ENCODE results near the gene ZCCHC24. TPM values are rescaled to one million over a fixed set of nuclear protein-coding genes. Genes with fewer than 3 reads are reported as not detected.

Gene ZCCHC24
- total and polyA plus RNA-seq, 7 donors = 11.2 to 112 (median 43.0) TPM

- peak in 1 of 2 donors; percentile 51 for DNase-seq
- Histone ChIP-seq H3K36me3 (ENCODE audit: insufficient read depth in 1 of 2, low read depth in 1 of 2) (peaks cover 5 to 76% of the 10 kb centered on the region in 2 donors), H3K9me3 (no peaks in the 10 kb centered on the region), H3K27ac (no peak overlapping the region), H3K27me3 (ENCODE audit: insufficient read depth in 3 of 3, low read length in 2 of 3) (no peaks in the 10 kb centered on the region), H3K4me3 (no peak overlapping the region), H3K4me1 (peaks cover 16% of the 10 kb centered on the region)
- TF ChIP-seq CTCF (IDR thresholded peaks at IDR 0.05) = no peak
- intact Hi-C loops (cut with DNase I) = no loop called here
- WGBS, 3 donors = 80 to 87% (median 80%) methylated on average over 8 of the region's 8 CpGs
- peak in 3 of 4 donors; percentile 17 to 40 (median 21) for ATAC-seq
Observed at GRCh38 chr10:79353000-79353406, 92.4 kb downstream of the ZCCHC24 start.

GRCh38 chr10:79352035-79352877, 93.2 kb downstream of the ZCCHC24 start:
- Histone ChIP-seq H3K4me1 (peaks cover 15% of the 10 kb centered on the region), H3K9me3 (no peaks in the 10 kb centered on the region), H3K27me3 (ENCODE audit: insufficient read depth in 3 of 3, low read length in 2 of 3) (no peaks in the 10 kb centered on the region), H3K36me3 (ENCODE audit: insufficient read depth in 1 of 2, low read depth in 1 of 2) (peaks cover 5 to 76% of the 10 kb centered on the region in 2 donors), H3K27ac (no peak overlapping the region), H3K4me3 (no peak overlapping the region)
- ATAC-seq (no peak), DNase-seq (no peak)
- TF ChIP-seq CTCF (IDR thresholded peaks at IDR 0.05) = no peak
- intact Hi-C loops (cut with DNase I) = no loop called here
- WGBS, 3 donors = 91 to 93% (median 91%) methylated on average over 11 of the region's 11 CpGs

GRCh38 chr10:79351332-79351731, 94.1 kb downstream of the ZCCHC24 start:
- DNase-seq (no peak), ATAC-seq (no peak)
- Histone ChIP-seq H3K27ac (no peak overlapping the region), H3K36me3 (ENCODE audit: insufficient read depth in 1 of 2, low read depth in 1 of 2) (peaks cover 5 to 74% of the 10 kb centered on the region in 2 donors), H3K27me3 (ENCODE audit: insufficient read depth in 3 of 3, low read length in 2 of 3) (no peaks in the 10 kb centered on the region), H3K9me3 (no peaks in the 10 kb centered on the region), H3K4me3 (no peak overlapping the region), H3K4me1 (peaks cover 18% of the 10 kb centered on the region)
- intact Hi-C loops (cut with DNase I) = no loop called here
- 91 to 95% (median 95%) methylated on average over 13 of the region's 13 CpGs for WGBS, 3 donors
- TF ChIP-seq CTCF (IDR thresholded peaks at IDR 0.05) = no peak

- DNase-seq (no peak), ATAC-seq (no peak)
- WGBS, 3 donors = 91 to 93% (median 91%) methylated on average over 21 of the region's 21 CpGs
- intact Hi-C loops (cut with DNase I) = no loop called here
- H3K4me3 ChIP-seq = no peak overlapping the region
- H3K27ac ChIP-seq = no peak overlapping the region
- no peaks in the 10 kb centered on the region for H3K27me3 ChIP-seq (ENCODE audit: insufficient read depth in 3 of 3, low read length in 2 of 3)
- peaks cover 3 to 67% of the 10 kb centered on the region in 2 donors for H3K36me3 ChIP-seq (ENCODE audit: insufficient read depth in 1 of 2, low read depth in 1 of 2)
- H3K9me3 ChIP-seq = no peaks in the 10 kb centered on the region
- H3K4me1 ChIP-seq = peaks cover 18% of the 10 kb centered on the region
- TF ChIP-seq CTCF (IDR thresholded peaks at IDR 0.05) = no peak
Observed at GRCh38 chr10:79350407-79351154, 94.8 kb downstream of the ZCCHC24 start.
